ENCODE results near the gene STYX.

- TF ChIP-seq CTCF (conservative IDR thresholded peaks at IDR 0.05; ENCODE audit: low read length): no peak
- no peak for TF ChIP-seq EZH2phosphoT487 (IDR thresholded peaks at IDR 0.05; ENCODE audit: borderline replicate concordance)
These were observed 94.5 kb downstream of the STYX start for GRCh38 chr14:52824462-52824861.
